A204.1 (cell line): ENCODE measurements around the gene CCNG2.

Experiments
- FAIRE-seq: peaks from 2 replicates; lab custom pipeline; 2012; peaks lifted over from hg19 to GRCh38; lab: Jason Lieb, UNC

The CCNG2 gene

GRCh38 chr4:77147079-77147782 is 9.8 kb upstream of the CCNG2 start:
- no peak for FAIRE-seq

- no peak for FAIRE-seq
These were observed 8.9 kb upstream of the CCNG2 start for GRCh38 chr4:77148078-77148477.

GRCh38 chr4:77149789-77150188 is 7.2 kb upstream of the CCNG2 start:
- FAIRE-seq, result no peak

- no peak for FAIRE-seq
These were observed 5.8 kb upstream of the CCNG2 start for GRCh38 chr4:77151241-77151640.

- FAIRE-seq, result no peak
These were observed 4.6 kb upstream of the CCNG2 start for GRCh38 chr4:77152421-77152820.

GRCh38 chr4:77153006-77153405 is 4.0 kb upstream of the CCNG2 start:
- no peak for FAIRE-seq

GRCh38 chr4:77154065-77154464 is 2.9 kb upstream of the CCNG2 start:
- no peak for FAIRE-seq

GRCh38 chr4:77154761-77155499 is 2.1 kb upstream of the CCNG2 start:
- no peak for FAIRE-seq

GRCh38 chr4:77155631-77156452 is 1.2 kb upstream of the CCNG2 start:
- no peak for FAIRE-seq

GRCh38 chr4:77156533-77156911 is 485 bp upstream of the CCNG2 start:
- peak; percentile 99 for FAIRE-seq

- no peak for FAIRE-seq
These were observed 966 bp downstream of the CCNG2 start for GRCh38 chr4:77157859-77158486.

- no peak for FAIRE-seq
These were observed 1.5 kb downstream of the CCNG2 start for GRCh38 chr4:77158487-77158861.

- FAIRE-seq, result no peak
These were observed 2.8 kb downstream of the CCNG2 start for GRCh38 chr4:77159806-77160205.

- FAIRE-seq, result no peak
These were observed 6.6 kb downstream of the CCNG2 start for GRCh38 chr4:77163641-77164040.

GRCh38 chr4:77167173-77167572 is 10.2 kb downstream of the CCNG2 start:
- no peak for FAIRE-seq

- no peak for FAIRE-seq
These were observed 10.9 kb downstream of the CCNG2 start for GRCh38 chr4:77167866-77168265.

- no peak for FAIRE-seq
These were observed 12.5 kb downstream of the CCNG2 start for GRCh38 chr4:77169481-77169880.

GRCh38 chr4:77170926-77171325 is 13.9 kb downstream of the CCNG2 start:
- no peak for FAIRE-seq

GRCh38 chr4:77172336-77172735 is 15.3 kb downstream of the CCNG2 start:
- no peak for FAIRE-seq

- no peak for FAIRE-seq
These were observed 17.4 kb downstream of the CCNG2 start for GRCh38 chr4:77174426-77174825.

- FAIRE-seq, result no peak
These were observed 18.2 kb downstream of the CCNG2 start for GRCh38 chr4:77175201-77175611.

GRCh38 chr4:77176640-77177039 is 19.6 kb downstream of the CCNG2 start:
- FAIRE-seq, result no peak

GRCh38 chr4:77177199-77177598 is 20.2 kb downstream of the CCNG2 start:
- FAIRE-seq, result no peak
